Lung microvascular endothelial cell (primary cell): ENCODE measurements around the gene RNASET2. TPM values are rescaled to one million over a fixed set of nuclear protein-coding genes. Genes with fewer than 3 reads are reported as not detected.
"Not testable (repeated sequence)": the region's sequence is repeated elsewhere in the genome, so short reads cannot be mapped to it uniquely, and the experiment has no call there.

ENCODE experiments used
- DNase-seq, 2 donors: peaks; one replicate each; pipeline versions ENCODE4 v3.0.0 to v3.0.0-alpha.2; 2010; ENCODE audit warnings: low read depth in 2 of 2
- total RNA-seq: library from RNA; depleted of rRNA; stranded (reverse); fragments of >200 nt; gene quantifications from 2 replicates; pipeline ENCODE4 v1.2.1, GENCODE V29; 2014

The RNASET2 gene
- total RNA-seq, 1 donor from 2014 or later, result 6.0 TPM

DNA sequence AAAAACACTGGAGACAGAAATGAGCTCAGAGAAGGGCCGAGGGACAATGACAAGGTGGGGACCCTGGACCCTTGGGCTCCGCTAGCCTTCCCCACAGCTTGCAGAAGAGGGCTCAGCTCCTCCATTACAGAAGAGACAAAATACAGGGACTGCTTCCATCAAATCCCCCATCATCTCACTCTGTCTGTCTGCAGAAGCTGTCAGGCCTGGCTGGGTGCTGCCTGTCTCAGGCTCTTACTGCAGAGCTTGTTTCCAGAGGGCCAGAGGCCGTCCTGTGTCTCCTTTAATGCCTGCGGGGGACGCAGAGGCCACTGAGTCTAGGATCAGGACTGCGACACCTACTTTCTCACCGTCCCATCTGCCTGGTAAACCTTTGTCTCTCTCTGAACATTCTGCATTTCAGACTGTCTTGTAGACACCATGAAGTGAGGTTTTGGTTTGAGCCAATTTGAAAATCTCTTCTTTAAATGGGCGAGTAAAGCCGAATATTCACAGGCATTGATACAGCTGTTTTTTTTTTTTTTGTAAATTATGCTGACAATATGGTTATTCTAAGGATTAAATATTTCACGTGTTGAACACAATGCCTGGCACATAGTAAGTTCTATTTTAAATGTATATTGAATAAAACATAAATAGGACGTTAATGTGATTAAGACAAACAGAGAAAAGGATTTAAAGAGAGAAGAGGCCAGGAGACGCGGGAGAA lies 28.3 kb downstream of the RNASET2 start:
- DNase-seq, result no peak

DNA sequence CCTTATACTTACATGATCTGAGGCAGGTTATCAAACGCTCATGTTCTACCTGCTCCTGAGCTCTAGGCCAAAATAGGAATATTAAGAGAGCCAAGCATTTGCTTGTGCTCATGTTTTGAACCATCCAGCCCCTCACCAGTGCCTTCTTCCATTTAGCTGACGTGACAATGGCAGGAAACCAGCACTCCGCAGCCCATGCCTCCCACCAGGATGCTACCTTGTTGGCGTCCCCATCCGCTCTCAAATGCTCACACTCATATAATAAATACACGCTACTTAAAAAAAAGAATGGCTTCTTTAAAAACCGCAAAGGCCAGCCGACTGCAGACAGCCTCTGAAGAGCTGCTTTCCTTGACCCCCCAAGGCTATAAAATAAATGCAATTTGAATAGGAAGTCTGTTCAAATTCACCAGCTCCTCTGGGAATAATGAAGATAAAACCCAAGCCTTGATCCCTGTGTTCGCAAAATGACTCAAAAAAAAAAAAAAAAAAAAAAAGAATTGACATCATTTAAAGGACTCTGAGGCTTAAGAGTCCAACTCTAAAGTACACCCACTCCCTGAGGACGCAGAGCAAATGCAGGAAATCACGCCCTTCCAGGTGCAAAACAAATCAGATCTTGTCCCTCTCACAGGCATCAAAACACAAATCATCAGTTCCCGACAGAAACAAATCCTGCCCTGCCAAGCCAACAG lies 29.0 kb downstream of the RNASET2 start:
- no peak for DNase-seq

DNA sequence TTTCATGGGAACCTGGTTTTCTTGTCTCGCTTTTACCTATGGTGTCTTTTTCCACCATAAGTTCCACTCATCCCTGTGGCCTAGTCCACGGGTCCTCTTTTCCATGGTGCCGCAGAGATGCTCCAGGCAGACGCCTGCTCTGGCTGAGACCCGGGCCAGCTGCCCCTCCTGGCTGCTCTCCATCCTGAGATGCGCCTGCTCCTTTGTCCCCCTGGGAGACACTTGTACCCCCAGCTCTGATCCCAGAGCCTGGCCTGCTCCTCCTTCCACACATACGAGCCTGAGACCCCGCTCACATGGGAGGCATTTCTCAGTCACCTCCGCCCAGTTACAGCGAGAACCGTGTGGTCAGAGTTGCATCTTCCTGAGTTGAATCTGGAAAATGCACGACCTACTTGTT lies 29.6 kb downstream of the RNASET2 start:
- DNase-seq, result no peak

DNA sequence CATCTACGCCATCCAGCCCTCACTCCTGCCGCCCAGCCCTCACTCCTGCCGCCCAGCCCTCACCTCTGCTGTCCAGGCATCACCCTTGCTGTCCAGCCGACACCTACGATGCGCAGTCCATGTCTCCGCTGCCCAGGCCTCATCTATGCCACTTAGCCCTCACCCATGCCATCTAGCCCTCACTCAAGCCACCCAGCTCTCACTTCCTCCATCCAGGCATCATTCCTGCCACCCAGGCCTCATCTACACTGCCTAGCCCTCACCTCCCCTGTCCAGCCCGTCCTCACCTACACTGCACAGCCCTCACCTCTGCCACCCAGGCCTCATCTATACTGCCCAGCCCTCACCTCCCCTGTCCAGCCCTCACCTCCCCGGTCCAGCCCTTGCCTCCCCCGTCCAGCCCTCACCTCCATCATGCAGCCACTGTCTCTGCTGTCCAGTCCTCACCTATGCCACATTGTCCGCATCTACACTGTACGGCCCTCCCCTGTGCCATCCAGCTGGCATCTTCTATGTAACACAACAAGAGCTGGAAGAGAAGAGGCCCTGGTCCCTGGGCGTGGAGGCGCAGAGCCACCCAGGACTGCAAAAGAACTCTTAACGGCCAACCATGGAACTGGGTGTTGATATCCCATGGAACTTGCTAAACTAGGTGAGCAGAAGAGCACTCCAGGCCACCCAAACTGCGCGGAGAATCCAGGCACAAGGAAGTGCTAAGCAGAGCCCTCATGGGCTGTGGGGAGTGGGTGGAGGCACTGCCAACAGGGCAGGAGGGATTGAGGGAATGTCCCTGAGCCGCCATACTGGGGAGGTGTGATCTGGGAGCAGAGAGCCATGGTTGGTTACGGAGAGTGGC lies 31.0 kb downstream of the RNASET2 start:
- no peak for DNase-seq

DNA sequence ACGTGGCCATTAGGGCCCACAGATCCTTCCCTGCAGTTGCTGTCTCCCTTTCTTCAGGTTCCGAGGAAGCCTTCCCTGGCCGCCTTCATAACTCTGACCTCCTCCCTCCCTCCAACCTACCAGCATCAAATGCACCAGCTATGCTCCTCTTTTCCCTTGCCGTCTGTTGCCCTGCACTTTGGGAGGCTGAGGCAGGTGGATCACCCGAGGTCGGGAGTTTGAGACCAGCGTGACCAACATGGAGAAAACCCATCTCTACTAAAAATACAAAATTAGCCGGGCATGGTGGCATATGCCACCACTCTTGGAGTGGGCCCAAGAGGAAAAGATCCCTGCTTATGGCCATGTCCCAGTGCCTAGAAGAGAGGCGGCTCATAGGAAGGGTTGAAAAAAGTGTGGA lies 31.8 kb downstream of the RNASET2 start:
- no peak for DNase-seq

DNA sequence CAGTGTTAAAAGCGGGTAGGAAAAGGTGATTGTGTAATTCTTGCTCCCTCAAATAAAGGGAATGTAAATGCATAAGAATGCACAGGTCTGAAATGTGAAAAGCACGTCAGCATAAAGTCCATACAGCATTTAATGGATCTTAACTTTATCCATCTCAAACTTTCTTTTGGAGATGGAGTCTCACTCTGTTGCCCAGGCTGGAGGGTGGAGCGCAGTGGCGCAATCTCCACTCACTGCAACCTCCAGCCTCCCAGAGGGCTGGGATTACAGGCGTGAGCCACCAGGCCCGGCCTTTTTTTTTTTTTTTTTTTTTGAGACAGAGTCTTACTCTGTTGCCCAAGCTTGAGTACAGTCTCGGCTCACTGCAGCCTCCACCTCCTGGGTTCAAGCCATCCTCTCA lies 33.4 kb downstream of the RNASET2 start:
- DNase-seq, result no peak

DNA sequence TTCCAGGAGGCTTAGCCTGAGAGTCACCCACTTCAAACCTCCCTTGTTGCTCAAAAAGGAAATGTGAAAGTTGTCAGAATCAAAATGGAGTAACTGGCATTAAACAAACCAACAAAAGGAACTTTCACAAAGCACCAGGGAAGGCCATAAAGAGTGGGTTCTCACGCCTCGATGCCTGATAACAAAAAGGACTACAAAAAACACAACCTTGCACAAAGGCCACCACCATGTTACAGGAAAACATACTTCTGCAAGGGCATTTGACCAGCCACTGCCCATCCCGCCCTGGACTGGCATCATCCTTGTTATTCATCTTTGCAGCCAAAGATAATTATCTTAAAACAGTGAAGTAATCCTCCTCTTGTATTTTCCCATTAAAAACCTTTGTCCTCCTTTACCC lies 34.8 kb downstream of the RNASET2 start:
- DNase-seq, result no peak

DNA sequence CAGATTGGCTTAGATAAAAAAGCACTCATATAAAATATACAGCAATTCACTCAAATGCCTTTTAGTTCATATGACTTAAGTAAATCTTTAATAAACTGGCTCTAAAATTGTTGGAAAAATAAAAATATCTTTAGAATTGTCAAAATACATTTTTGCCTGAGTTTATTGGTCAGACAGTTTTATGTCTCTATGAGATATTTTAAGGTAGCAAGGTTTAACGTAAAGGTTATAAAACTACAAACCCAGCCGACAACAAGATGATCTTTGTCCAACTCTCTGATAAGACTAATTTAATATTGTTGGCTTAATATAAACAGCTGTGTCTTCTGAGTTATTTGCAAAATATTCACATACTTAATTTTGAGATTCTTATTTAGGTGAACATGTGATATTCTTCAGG lies 39.5 kb downstream of the RNASET2 start:
- no peak for DNase-seq

DNA sequence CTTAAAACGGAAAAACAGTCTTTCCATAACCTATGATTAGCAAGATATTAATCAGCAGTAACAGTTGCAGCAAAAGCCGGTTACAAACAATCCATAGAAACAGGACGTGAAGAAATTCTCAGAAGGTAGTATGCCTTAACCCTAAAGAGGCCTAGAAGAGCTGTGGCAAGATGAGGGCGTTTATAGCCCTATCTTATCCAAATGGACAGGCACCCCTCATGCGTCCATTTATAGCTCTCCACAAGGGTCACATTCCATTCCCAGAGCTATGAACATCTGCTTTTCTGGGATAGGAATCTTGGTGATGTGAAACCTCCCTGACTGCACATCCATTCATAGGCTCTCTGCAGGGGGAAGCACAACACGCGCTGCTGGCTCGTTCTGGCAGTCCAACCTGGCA lies 40.9 kb downstream of the RNASET2 start:
- DNase-seq, result not testable (repeated sequence)

DNA sequence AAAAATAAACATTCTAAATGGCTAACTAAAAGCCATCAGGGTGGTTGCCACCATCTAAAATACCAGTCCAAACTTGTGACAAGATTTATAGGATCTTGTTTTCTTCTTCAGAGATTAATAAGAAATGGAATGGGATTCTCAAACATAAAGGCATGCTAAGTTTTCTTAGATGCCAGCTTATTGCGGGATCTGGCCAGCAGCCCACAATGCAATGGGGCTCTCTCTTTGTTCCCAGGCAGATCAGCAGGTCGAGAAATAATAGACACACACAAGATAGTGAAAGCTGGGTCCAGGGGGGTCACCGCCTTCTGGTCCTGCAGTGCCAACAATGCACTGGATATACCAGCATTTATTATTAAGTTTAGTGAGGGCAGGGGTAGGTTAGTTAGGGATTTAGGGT lies 41.4 kb downstream of the RNASET2 start:
- not testable (repeated sequence) for DNase-seq

DNA sequence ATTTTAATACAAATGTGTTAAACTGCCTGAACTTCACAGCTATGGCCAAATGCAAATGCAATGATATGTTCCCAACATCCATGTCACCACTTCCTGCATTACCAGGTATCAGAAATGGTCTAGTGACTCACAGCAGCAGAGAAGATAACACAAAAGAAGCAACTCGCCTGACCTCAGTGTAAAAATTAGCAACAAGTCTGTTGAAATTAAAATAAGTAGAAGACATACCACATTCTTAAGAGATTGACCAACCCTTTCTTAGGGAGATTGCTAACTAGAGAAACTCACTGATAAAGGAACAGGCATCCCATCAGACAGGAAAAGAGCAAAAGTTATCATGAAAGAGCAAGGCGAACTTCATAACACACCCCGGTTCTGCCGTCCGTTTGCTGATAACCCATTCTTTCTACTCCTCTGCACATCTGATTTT lies 45.1 kb downstream of the RNASET2 start:
- DNase-seq, result no peak

DNA sequence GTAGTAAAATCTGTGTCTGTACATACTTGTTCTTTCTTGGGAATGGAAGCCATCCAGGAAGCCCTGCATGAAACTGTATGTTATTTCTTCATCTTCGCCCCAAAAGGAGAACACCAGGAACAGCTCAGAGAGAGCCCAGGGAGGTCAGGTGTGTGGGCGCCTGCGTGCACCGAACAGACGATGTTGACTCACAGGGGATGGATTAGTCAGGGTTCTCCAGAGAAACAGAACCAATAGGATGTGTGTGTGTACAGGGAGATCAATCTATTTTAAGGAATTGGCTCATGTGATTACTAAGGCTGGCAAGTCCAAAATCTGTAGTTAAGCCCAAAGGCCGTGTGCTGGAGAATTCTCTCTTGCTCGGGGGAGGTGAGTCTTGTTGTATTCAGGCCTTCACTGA lies 45.7 kb downstream of the RNASET2 start:
- DNase-seq, result no peak

DNA sequence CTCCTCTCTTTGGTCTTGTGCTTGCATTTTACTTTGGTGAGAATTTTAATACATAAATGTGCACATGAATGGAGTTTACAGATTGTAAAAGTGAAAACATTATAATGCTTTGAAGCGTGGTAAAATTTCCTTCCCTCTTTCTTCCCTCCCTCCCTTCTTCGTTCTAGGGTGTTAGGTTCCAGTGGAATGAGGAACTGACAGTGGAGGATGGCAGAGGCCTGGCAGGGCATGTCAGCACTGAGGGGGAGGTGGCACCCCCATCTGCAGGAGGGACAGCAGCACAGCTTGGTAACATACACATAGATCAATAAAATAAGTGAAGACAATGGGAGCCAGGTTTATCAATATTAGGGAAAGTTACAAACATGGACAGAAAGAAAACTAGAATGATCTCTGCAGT lies 47.5 kb downstream of the RNASET2 start:
- DNase-seq, result no peak

DNA sequence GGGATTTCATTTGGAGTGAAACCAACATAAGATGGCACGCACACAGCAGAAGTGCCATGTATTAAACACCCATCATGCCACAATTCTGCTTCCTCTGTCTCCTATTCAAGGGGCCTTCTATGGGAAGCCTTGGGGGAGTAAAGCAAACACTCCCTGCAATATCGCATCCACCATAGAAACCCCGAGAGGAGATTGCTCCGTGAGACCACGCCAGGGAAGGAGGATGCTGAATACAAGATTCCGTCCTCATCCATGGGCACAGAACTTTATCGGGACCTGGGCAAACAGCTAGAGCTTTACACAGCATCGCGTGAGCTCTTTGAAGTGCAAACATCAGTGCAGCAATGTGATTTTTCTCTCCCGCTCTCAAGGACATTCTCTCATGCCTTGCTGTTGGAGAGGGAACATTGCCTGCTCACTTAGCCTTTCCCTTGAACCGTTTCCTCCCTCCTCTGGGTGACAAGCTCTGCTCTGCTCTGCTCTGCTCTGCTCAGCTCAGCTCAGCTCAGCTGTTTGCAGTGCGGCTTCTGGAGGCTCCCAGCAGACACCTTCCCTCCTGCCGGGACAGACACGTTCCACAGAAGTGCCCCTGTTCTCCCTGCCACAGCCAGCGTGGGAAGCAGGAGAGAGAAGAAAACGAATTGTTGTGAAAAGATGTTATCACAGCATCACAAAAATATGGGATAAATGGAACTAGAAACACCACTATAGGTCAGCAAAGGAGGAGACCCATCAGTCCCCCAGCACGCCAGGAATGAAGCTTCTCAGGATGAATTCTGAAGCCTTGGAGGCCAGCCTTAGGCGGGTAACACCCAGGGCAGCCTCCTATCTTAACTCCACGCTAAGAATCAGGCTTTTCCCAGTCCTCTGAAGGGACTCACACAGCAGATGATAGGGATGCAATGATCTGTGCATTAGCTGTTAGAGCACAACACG lies 48.2 kb downstream of the RNASET2 start:
- DNase-seq, result no peak

DNA sequence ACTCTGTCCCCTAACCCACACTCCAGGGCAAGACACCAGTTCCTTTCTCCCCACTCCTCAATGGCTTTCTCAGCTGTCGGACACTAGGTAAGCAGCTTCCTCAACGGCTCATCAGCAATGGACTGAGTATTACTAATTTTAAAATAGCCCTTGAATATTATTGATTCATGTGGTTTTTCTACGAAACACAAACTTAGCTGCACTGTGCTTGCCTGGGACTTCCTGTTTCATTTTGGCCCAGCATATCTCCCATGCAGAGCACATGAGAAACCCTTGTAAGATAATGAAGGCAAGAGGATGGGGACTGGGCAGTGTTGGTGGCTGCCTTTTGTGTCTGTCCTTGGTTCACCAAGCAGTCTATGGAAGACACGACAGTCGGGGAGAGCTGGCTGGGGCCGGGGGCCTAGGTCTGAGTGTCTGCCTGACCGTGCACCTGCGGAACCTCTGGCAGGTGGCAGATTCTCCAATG lies 48.9 kb downstream of the RNASET2 start:
- no peak for DNase-seq

DNA sequence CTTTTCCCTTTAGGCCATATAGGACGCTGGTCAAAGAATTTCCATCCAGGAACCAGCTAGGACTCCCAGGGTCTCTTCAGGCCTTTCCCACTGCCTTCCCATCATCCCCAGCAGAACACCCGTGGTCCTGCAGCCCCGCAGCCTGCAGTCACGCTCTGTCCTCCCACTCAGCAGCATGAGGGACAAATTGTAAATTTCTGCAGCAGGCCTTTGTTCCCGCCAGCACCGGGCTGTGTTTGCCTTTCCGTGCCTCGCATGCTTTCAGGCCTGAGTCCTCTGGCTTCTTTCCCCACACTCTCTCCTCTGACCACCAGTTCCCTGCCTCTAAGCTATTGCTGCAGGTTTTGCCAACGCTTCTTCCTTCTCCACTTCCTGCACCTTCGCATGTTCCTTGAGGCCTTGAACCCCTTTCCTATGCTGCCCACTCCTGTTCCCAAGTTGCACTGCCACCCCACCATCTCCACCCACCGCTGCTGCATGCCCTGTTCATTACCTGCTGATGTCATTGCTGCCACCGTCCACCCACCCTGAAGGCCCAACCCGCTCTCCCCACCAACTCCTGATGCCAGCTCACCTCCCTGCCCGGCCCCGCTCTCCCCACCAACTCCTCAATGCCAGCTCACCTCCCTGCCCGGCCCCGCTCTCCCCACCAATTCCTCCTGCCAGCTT lies 49.8 kb downstream of the RNASET2 start:
- DNase-seq, result no peak

DNA sequence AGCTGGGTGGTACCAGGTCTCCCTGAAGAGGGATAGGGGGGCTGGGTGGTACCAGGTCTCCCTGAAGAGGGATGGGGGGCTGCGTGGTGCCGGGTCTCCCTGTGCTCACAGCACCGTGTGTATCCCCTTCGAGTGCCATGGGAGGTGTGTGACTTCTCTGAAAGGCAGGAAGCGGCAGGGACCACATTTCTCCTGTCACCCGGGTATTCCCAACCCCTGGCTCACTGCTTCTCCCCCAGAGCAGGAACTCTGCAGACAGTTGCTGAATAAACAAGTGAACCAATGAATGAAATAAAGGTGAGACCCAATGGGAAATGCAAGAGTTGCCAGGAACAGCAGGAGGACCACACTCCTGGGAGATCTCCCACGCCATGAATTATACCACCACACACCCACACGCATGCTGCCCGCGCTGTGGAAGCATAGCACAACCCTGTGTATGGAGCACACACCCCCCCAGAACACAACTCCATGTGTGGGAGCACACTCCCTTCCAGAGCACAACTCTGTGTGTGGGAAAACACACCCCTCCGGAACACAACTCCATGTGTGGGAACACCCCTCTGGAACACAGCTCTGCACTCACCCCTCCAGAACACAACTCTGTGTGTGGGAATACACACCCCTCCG lies 50.7 kb downstream of the RNASET2 start:
- peak in 1 of 2 donors; percentile 26 for DNase-seq

DNA sequence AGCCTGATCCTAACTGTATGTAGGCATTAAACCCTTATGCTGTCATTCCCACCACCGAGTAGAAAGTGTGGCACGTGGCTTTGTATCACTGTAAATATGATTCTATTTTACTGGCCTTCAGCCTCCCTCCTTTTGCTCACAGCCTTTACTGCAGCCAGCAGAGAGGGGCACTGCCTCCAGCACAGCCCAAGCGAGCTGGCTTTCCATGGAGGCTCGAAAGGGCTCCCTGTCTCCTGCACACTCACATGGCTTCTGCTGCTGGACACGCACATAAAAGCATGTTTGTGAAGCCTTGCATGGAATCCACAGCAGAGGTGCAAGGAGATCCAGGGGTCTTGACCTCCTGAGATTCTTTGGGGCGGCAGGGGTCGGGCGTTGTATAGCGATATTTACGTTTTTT lies 51.3 kb downstream of the RNASET2 start:
- DNase-seq, result no peak

DNA sequence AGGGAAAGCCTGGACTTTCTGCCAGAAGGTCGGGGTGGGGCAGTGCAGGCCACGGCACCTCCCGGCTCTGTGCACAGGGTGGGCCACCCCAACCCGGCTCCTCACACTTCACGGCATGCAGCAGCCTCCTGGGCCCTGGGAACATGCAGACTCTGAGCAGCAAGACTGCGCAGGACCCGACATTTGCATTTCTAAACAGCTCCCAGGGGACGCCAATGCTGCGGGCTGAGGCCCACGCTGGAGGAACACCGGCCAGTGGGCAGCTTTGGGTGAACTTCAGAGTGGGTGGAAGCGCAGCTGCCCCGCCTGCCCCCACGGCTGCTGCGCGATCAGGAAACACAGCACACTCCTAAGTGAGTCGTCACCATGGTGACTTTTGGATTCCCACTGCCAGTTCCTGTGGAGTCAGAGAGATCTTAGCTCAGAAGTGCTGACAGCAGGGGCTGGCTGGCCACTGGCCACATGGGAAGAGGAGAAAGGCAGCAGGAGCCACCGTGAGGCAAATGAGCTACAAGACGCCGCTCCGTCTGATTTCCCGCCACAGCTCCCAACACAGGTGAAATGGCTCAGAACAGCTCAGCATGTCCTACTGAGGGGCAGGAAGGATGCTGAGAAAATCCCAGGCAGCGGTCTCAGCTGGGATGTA lies 52.1 kb downstream of the RNASET2 start:
- DNase-seq, result peak; percentile 17 to 46

DNA sequence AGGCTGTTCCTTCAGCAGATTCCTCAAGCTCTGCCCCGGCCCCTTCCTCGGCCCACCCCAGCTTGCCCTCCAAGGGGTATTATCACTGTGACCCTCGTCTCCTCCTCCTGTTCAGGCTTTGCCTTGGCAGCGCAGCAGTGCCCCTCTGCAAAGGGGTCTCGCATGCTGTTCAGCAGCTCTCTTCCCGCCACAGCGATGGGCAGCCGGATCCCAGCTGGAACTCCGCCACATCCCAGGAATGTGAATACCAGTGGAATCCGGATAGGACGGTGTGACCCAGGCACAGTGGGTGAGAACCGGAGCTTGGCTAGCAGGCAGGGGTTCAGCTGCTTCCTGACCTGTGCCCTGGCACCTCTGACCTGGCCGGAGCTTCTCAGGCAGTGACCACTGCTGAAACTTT lies 52.9 kb downstream of the RNASET2 start:
- peak in 1 of 2 donors; percentile 59 for DNase-seq
